ENCODE measurements around the gene TSPAN13.

GRCh38 chr7:16812542-16813231 lies 59.1 kb downstream of the TSPAN13 start:
- TF ChIP-seq POLR2AphosphoS5 (IDR thresholded peaks at IDR 0.05; ENCODE audit: low read depth, low read length) (no peak), TAF1 (IDR thresholded peaks at IDR 0.05; ENCODE audit: low read depth, low read length) (no peak), POLR2A (IDR thresholded peaks at IDR 0.05; ENCODE audit: low read depth, low read length) (no peak), SPI1 (IDR thresholded peaks at IDR 0.05; ENCODE audit: low read depth, low read length) (no peak), POU2F2 (IDR thresholded peaks at IDR 0.05; ENCODE audit: low read depth, low read length) (no peak), PAX5 (IDR thresholded peaks at IDR 0.05; ENCODE audit: insufficient read depth, low read length, severe bottlenecking) (no peak)
